ENCODE measurements around the gene PARP16. TPM values are rescaled to one million over a fixed set of nuclear protein-coding genes. Genes with fewer than 3 reads are reported as not detected.

PARP16 gene
- total RNA-seq, 1 experiment from 2014 or later: 9.7 TPM

- no peaks in the 10 kb centered on the region for H3K79me2 ChIP-seq (ENCODE audit: insufficient read depth, low read length)
- H3K36me3 ChIP-seq (ENCODE audit: control insufficient read depth in 1 of 2, insufficient read depth in 2 of 2, low read length in 2 of 2): no peaks in the 10 kb centered on the region
- H4K20me1 ChIP-seq (ENCODE audit: insufficient read depth): no peaks in the 10 kb centered on the region
- DNase-seq (ENCODE audit: low read depth, low spot score) (no peak), ATAC-seq (no peak)
- no TSS peak for BruUV-seq (replicated peaks)
- H3K9me3 ChIP-seq (ENCODE audit: control insufficient read depth in 1 of 2, insufficient read depth in 1 of 2, low read depth in 1 of 2, low read length in 2 of 2): no peaks in the 10 kb centered on the region
- peaks cover 8 to 10% of the 10 kb centered on the region in 2 experiments for H3K4me1 ChIP-seq (ENCODE audit: control insufficient read depth in 1 of 2, insufficient read depth in 2 of 2, low read length in 2 of 2)
- POLR2A ChIA-PET: no interaction called here
- intact Hi-C loops (cut with micrococcal nuclease): loop anchor here (10.0 kb wide), 1 partner anchor 524 kb away; no protein-coding TSS in a partner anchor
- H3K27ac ChIP-seq (ENCODE audit: low read depth, low read length): no peak overlapping the region
- H3K9ac ChIP-seq (ENCODE audit: low read length): no peak overlapping the region
- no peak overlapping the region for H2AFZ ChIP-seq (ENCODE audit: low read depth, low read length, poor library complexity, severe bottlenecking)
- H3K4me3 ChIP-seq (replicated peaks in 1 of 2; ENCODE audit: low read depth in 1 of 2, low read length in 2 of 2): no peak overlapping the region
- no peaks in the 10 kb centered on the region for H3K27me3 ChIP-seq (ENCODE audit: insufficient read depth, low read length)
- H3K4me2 ChIP-seq (ENCODE audit: low read length): no peak overlapping the region
- RAD21 ChIA-PET (ENCODE audit: low non-redundant PET in 1 of 2, low total read pairs in 2 of 2, uncharacterized antibody in 2 of 2, unreplicated experiment in 2 of 2): no interaction called here
- CTCF ChIA-PET: no interaction called here
- TF ChIP-seq ATF3 (IDR thresholded peaks at IDR 0.05) (no peak), MAX (IDR thresholded peaks at IDR 0.05) (no peak), RAD21 (IDR thresholded peaks at IDR 0.05; ENCODE audit: low read depth) (no peak), EZH2 (IDR thresholded peaks at IDR 0.05) (no peak), CBX3 (IDR thresholded peaks at IDR 0.05; ENCODE audit: low read depth) (no peak), ZBTB33 (IDR thresholded peaks at IDR 0.05; ENCODE audit: extremely low read depth, insufficient replicate concordance, low read length) (no peak), ELF1 (IDR thresholded peaks at IDR 0.05; ENCODE audit: borderline replicate concordance, low read depth) (no peak), REST (IDR thresholded peaks at IDR 0.05; ENCODE audit: low read depth) (no peak), FOSL1 (IDR thresholded peaks at IDR 0.05; ENCODE audit: low read depth) (no peak)
- no peaks in the 10 kb centered on the region for H3K9me2 ChIP-seq (ENCODE audit: insufficient read depth)
Measured at GRCh38 chr15:65310431-65311137, 23.9 kb upstream of the PARP16 start.

Measured in HCT116 (cell line).